HepG2 (cell line): ENCODE data around the gene OSBPL2. TPM values are rescaled to one million over a fixed set of nuclear protein-coding genes. Genes with fewer than 3 reads are reported as not detected.

Experiments
- AGO2 ChIP-seq: fragments of 200-400 bp; formaldehyde crosslinking; optimal IDR thresholded peaks from 2 replicates; pipeline ENCODE3; 2017; ENCODE audit warnings: mild to moderate bottlenecking, low read depth, low read length, moderate library complexity
- FOXM1 ChIP-seq: sonication (generic); formaldehyde crosslinking; IDR thresholded peaks from 2 replicates; pipeline ENCODE4 v1.5.0; 2020; ENCODE audit warnings: missing genetic modification reagents
- GATAD1 ChIP-seq: IDR thresholded peaks from 2 replicates; pipeline ENCODE4 v1.6.1; 2016; ENCODE audit warnings: missing genetic modification reagents, missing compliant biosample characterization
- GLMP ChIP-seq: sonication (generic); formaldehyde crosslinking; IDR thresholded peaks from 2 replicates; pipeline ENCODE4 v1.9.0; 2021; ENCODE audit warnings: missing genetic modification reagents, mild to moderate bottlenecking, borderline replicate concordance
- HNRNPL ChIP-seq: fragments of 200-400 bp; formaldehyde crosslinking; IDR thresholded peaks from 2 replicates; pipeline ENCODE4 v1.6.1; 2017; ENCODE audit warnings: mild to moderate bottlenecking, low read depth, low read length
- KDM5B ChIP-seq: sonication (generic); formaldehyde crosslinking; IDR thresholded peaks from 2 replicates; pipeline ENCODE4 v1.4.0; 2020; ENCODE audit warnings: missing genetic modification reagents, mild to moderate bottlenecking, borderline replicate concordance
- KLF6 ChIP-seq: IDR thresholded peaks from 2 replicates; pipeline ENCODE4 v1.8.0; 2016; ENCODE audit warnings: missing biosample characterization, missing genetic modification reagents
- NFE2L1 ChIP-seq: sonication (generic); formaldehyde crosslinking; IDR thresholded peaks from 2 replicates; pipeline ENCODE4 v1.4.0; 2020; ENCODE audit warnings: missing genetic modification reagents, mild to moderate bottlenecking, borderline replicate concordance
- NFIC ChIP-seq: IDR thresholded peaks from 2 replicates; pipeline ENCODE4 v1.6.1; 2012; ENCODE audit warnings: mild to moderate bottlenecking, low read length, inconsistent platforms
- POLR2AphosphoS2 ChIP-seq: IDR thresholded peaks from 2 replicates; pipeline ENCODE4 v1.6.1; 2011; ENCODE audit warnings: low read depth, low read length, improper control_type of control experiment
- REPIN1 ChIP-seq: sonication (generic); formaldehyde crosslinking; IDR thresholded peaks from 2 replicates; pipeline ENCODE4 v1.8.0; 2022; ENCODE audit warnings: missing genetic modification reagents, low read depth, mild to moderate bottlenecking, borderline replicate concordance
- RNF2 ChIP-seq: fragments of 450-650 bp; conservative IDR thresholded peaks from 2 replicates; pipeline ENCODE4 v1.6.1; 2016; ENCODE audit warnings: low read depth
- SRSF4 ChIP-seq: fragments of 200-400 bp; formaldehyde crosslinking; IDR thresholded peaks from one replicate; pipeline ENCODE4 v1.6.1; 2018; ENCODE audit warnings: mild to moderate bottlenecking, low read depth, low read length, moderate library complexity; ENCODE audit not compliant: poor library complexity, severe bottlenecking
- SRY ChIP-seq: sonication (generic); formaldehyde crosslinking; IDR thresholded peaks from 2 replicates; pipeline ENCODE4 v1.8.0; 2022; ENCODE audit warnings: mild to moderate bottlenecking, missing genetic modification reagents
- STAG1 ChIP-seq: sonication (generic); formaldehyde crosslinking; IDR thresholded peaks from 2 replicates; pipeline ENCODE4 v1.4.0; 2020; ENCODE audit warnings: missing genetic modification reagents
- TEAD2 ChIP-seq: sonication (generic); formaldehyde crosslinking; IDR thresholded peaks from 2 replicates; pipeline ENCODE4 v1.9.0; 2021; ENCODE audit warnings: missing genetic modification reagents
- TFE3 ChIP-seq: IDR thresholded peaks from 2 replicates; pipeline ENCODE4 v1.6.1; 2016
- TSC22D2 ChIP-seq: sonication (generic); formaldehyde crosslinking; IDR thresholded peaks from 2 replicates; pipeline ENCODE4 v1.5.1; 2020; ENCODE audit warnings: missing genetic modification reagents, mild to moderate bottlenecking, borderline replicate concordance
- ZBTB3 ChIP-seq: sonication (generic); formaldehyde crosslinking; IDR thresholded peaks from 2 replicates; pipeline ENCODE4 v1.4.0; 2020; ENCODE audit warnings: low read depth, mild to moderate bottlenecking, moderate library complexity, missing genetic modification reagents, borderline replicate concordance
- ZBTB38 ChIP-seq: sonication (generic); formaldehyde crosslinking; IDR thresholded peaks from 2 replicates; pipeline ENCODE4 v1.5.1; 2020; ENCODE audit warnings: mild to moderate bottlenecking, missing genetic modification reagents
- ZNF20 ChIP-seq: sonication (generic); formaldehyde crosslinking; IDR thresholded peaks from 2 replicates; pipeline ENCODE4 v1.4.0; 2020; ENCODE audit warnings: mild to moderate bottlenecking, moderate library complexity, missing genetic modification reagents
- ZNF549 ChIP-seq: sonication (generic); formaldehyde crosslinking; IDR thresholded peaks from 2 replicates; pipeline ENCODE4 v1.5.0; 2020; ENCODE audit warnings: missing genetic modification reagents
- ZNF784 ChIP-seq: sonication (generic); formaldehyde crosslinking; IDR thresholded peaks from 2 replicates; pipeline ENCODE4 v1.5.1; 2020; ENCODE audit warnings: missing genetic modification reagents, mild to moderate bottlenecking, borderline replicate concordance
- polyA plus RNA-seq, 8 experiments: library from polyadenylated mRNA; depleted of rRNA in 3 of 8; stranded (reverse) in 7 of 8; unstranded in 1 of 8; fragments of >200 nt; fragmentation: Illumina TruSeq in 4 of 8; extraction: Trizol in 4 of 8; gene quantifications; 2 replicates each; pipeline versions ENCODE4 v1.2.1 to v1.2.3, GENCODE V29; 2011 to 2016; ENCODE audit warnings: low read depth in 4 of 8, missing spikeins in 1 of 8, mixed read lengths in 1 of 8; ENCODE audit not compliant: insufficient read depth in 1 of 8
- total RNA-seq, 5 experiments: library from RNA; depleted of rRNA; stranded (reverse); fragments of >200 nt; fragmentation: Illumina TruSeq; extraction: Trizol; gene quantifications; 2 replicates each; pipeline ENCODE4 v1.2.3, GENCODE V29; 2016; ENCODE audit warnings: low read depth in 1 of 5
- TF ChIP-seq, protein P1 (sequence below): sonication (generic); formaldehyde crosslinking; IDR thresholded peaks from 2 replicates; pipeline ENCODE4 v1.4.0; 2020; ENCODE audit warnings: missing genetic modification reagents
- TF ChIP-seq, protein P2 (sequence below): sonication (generic); formaldehyde crosslinking; IDR thresholded peaks from 2 replicates; pipeline ENCODE4 v1.5.0; 2020; ENCODE audit warnings: mild to moderate bottlenecking, missing genetic modification reagents, moderate library complexity

OSBPL2 gene
- total and polyA plus RNA-seq, 2 of the 13 experiments (the other 11 are each of a cell fraction or from before 2014, with no cell fraction given): 18.5 to 37.4 TPM

DNA sequence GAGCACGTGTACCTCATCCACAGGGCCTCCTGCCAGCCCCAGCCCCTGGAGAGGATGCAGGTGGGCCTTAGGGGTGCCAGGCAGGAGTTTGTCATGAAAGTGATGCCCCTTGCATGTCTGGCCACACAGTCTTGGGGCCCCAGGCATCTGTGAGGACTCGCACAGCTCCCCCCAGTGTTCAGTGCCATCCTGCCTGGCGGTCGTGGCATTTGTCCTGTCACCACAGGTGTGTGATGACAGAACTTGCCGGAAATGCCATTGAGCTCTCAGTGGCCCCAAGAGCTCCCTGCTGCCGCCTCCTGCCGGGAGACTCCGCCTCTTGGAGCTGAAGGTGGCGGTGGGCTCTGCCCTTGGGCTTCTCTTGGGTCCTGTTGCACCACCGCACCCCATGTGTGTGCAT, 33.9 kb downstream of the OSBPL2 start (continued):
- TF ChIP-seq, protein P1, sequence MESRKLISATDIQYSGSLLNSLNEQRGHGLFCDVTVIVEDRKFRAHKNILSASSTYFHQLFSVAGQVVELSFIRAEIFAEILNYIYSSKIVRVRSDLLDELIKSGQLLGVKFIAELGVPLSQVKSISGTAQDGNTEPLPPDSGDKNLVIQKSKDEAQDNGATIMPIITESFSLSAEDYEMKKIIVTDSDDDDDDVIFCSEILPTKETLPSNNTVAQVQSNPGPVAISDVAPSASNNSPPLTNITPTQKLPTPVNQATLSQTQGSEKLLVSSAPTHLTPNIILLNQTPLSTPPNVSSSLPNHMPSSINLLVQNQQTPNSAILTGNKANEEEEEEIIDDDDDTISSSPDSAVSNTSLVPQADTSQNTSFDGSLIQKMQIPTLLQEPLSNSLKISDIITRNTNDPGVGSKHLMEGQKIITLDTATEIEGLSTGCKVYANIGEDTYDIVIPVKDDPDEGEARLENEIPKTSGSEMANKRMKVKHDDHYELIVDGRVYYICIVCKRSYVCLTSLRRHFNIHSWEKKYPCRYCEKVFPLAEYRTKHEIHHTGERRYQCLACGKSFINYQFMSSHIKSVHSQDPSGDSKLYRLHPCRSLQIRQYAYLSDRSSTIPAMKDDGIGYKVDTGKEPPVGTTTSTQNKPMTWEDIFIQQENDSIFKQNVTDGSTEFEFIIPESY (CRISPR knock-in tag): peak; percentile 78; the same call in 1 of the 2 replicates
- TF ChIP-seq ZNF549 (CRISPR knock-in tag) (no peak), ZNF784 (CRISPR knock-in tag) (no peak), ZBTB38 (no peak), KLF6 (CRISPR knock-in tag) (no peak), FOXM1 (no peak), HNRNPL (0 out of 2 replicates have a peak, but pooled peaks have one; percentile 25), ZBTB3 (no peak), NFIC (no peak), NFE2L1 (CRISPR knock-in tag) (no peak), REPIN1 (no peak), TSC22D2 (no peak), SRY (CRISPR knock-in tag) (0 out of 2 replicates have a peak, but pooled peaks have one; percentile 25), STAG1 (CRISPR knock-in tag) (0 out of 2 replicates have a peak, but pooled peaks have one; percentile 4), TFE3 (CRISPR knock-in tag) (no peak), RNF2 (no peak), KDM5B (CRISPR knock-in tag) (no peak), POLR2AphosphoS2 (no peak), GATAD1 (no peak), ZNF20 (CRISPR knock-in tag) (no peak), SRSF4 (no peak), TEAD2 (CRISPR knock-in tag) (no peak), GLMP (no peak), AGO2 (peak; percentile 22)
- TF ChIP-seq, protein P2, sequence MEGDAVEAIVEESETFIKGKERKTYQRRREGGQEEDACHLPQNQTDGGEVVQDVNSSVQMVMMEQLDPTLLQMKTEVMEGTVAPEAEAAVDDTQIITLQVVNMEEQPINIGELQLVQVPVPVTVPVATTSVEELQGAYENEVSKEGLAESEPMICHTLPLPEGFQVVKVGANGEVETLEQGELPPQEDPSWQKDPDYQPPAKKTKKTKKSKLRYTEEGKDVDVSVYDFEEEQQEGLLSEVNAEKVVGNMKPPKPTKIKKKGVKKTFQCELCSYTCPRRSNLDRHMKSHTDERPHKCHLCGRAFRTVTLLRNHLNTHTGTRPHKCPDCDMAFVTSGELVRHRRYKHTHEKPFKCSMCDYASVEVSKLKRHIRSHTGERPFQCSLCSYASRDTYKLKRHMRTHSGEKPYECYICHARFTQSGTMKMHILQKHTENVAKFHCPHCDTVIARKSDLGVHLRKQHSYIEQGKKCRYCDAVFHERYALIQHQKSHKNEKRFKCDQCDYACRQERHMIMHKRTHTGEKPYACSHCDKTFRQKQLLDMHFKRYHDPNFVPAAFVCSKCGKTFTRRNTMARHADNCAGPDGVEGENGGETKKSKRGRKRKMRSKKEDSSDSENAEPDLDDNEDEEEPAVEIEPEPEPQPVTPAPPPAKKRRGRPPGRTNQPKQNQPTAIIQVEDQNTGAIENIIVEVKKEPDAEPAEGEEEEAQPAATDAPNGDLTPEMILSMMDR (CRISPR knock-in tag): peak; percentile 43
